ENCODE results near the gene INSYN2A.

INSYN2A gene

DNA sequence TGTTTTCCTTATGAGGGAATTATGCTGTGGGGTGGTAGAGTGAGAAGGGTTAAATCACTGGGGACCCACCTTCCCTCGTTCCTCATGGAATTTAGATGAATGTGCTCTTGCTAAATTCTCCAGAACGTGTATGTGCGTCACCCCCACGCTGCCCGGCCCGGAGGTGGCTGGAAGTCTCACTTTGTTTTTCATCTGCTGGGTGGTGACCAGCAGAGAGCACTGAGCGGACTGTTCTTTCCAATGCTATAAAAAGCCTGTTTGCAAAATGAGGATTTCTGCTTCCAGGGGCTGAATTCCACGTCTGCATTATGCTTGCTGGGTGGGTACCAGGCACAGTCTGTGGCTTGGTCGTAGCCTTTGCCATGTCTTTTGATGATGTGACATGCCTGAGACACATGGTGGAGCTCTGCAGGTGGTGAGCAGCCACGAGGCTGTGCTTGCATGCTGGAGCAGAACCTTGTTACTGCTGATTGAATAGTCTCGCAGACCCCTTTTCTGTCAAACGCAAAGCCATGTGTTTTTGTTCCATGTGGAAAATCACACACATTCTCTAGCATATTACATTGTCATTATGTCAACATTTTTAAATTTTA is 31.9 kb upstream of the INSYN2A start (continued):
- no peak for TF ChIP-seq ZNF8 (CRISPR knock-in tag; IDR thresholded peaks at IDR 0.05)

- no peak for TF ChIP-seq ZFP30 (CRISPR knock-in tag; IDR thresholded peaks at IDR 0.05)
- no peak for TF ChIP-seq ZFP3 (CRISPR knock-in tag; IDR thresholded peaks at IDR 0.05)
- no peak for TF ChIP-seq ISL1 (CRISPR knock-in tag; IDR thresholded peaks at IDR 0.05)
- no peak for TF ChIP-seq ZNF70 (CRISPR knock-in tag; IDR thresholded peaks at IDR 0.05)
- TF ChIP-seq ZC3H10 (CRISPR knock-in tag; IDR thresholded peaks at IDR 0.05), result no peak
- TF ChIP-seq TOX (CRISPR knock-in tag; IDR thresholded peaks at IDR 0.05; ENCODE audit: borderline replicate concordance), result no peak
- TF ChIP-seq POU6F1 (CRISPR knock-in tag; IDR thresholded peaks at IDR 0.05; ENCODE audit: borderline replicate concordance, low read depth), result no peak
- TF ChIP-seq GLIS3 (CRISPR knock-in tag; IDR thresholded peaks at IDR 0.05), result no peak
- no peak for ATAC-seq
These were observed 31.3 kb upstream of the INSYN2A start for GRCh38 chr10:127227663-127228062.

DNA sequence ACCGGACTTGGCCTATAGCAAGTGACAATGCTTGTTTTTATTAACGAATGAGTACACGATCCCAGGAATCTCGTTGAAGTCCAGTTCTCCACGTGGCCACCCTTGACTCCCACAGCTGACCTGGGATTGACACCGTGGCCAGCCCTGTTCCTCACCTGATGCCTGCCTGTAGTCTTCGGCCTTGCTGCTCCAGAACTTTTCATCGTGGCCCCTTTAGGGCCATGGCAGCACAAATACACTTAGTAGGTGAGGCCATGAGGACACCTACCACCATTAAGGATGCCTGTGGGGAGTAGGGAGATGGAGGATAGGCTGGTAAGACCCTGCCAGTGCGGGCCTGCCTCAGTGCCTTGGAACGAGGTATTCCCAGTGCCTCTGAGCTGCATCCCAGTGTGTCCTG is 30.6 kb upstream of the INSYN2A start:
- no peak for ATAC-seq
- TF ChIP-seq ZNF8 (CRISPR knock-in tag; IDR thresholded peaks at IDR 0.05), result no peak
- TF ChIP-seq, protein P1, sequence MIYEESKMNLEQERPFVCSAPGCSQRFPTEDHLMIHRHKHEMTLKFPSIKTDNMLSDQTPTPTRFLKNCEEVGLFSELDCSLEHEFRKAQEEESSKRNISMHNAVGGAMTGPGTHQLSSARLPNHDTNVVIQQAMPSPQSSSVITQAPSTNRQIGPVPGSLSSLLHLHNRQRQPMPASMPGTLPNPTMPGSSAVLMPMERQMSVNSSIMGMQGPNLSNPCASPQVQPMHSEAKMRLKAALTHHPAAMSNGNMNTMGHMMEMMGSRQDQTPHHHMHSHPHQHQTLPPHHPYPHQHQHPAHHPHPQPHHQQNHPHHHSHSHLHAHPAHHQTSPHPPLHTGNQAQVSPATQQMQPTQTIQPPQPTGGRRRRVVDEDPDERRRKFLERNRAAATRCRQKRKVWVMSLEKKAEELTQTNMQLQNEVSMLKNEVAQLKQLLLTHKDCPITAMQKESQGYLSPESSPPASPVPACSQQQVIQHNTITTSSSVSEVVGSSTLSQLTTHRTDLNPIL (CRISPR knock-in tag; IDR thresholded peaks at IDR 0.05; ENCODE audit: low read depth), result no peak
- TF ChIP-seq ZNF565 (CRISPR knock-in tag; conservative IDR thresholded peaks at IDR 0.05; ENCODE audit: low read depth), result no peak
- no peak for TF ChIP-seq BACH2 (CRISPR knock-in tag; IDR thresholded peaks at IDR 0.05; ENCODE audit: borderline replicate concordance)
- no peak for TF ChIP-seq CSRNP3 (CRISPR knock-in tag; IDR thresholded peaks at IDR 0.05)
- no peak for TF ChIP-seq OSR1 (CRISPR knock-in tag; IDR thresholded peaks at IDR 0.05)
- TF ChIP-seq ISL1 (CRISPR knock-in tag; IDR thresholded peaks at IDR 0.05), result no peak
- TF ChIP-seq ZNF70 (CRISPR knock-in tag; IDR thresholded peaks at IDR 0.05), result no peak
- TF ChIP-seq ESRRG (CRISPR knock-in tag; IDR thresholded peaks at IDR 0.05), result no peak
- TF ChIP-seq RARB (CRISPR knock-in tag; IDR thresholded peaks at IDR 0.05), result no peak
- TF ChIP-seq TSHZ2 (CRISPR knock-in tag; IDR thresholded peaks at IDR 0.05), result no peak
- TF ChIP-seq TCF4 (CRISPR knock-in tag; IDR thresholded peaks at IDR 0.05; ENCODE audit: borderline replicate concordance), result no peak
- TF ChIP-seq ARNTL (CRISPR knock-in tag; IDR thresholded peaks at IDR 0.05; ENCODE audit: borderline replicate concordance, low read depth), result no peak
- no peak for TF ChIP-seq SNAI2 (CRISPR knock-in tag; IDR thresholded peaks at IDR 0.05)
- no peak for TF ChIP-seq TOX (CRISPR knock-in tag; IDR thresholded peaks at IDR 0.05; ENCODE audit: borderline replicate concordance)
- TF ChIP-seq PPARA (CRISPR knock-in tag; IDR thresholded peaks at IDR 0.05; ENCODE audit: borderline replicate concordance), result no peak
- TF ChIP-seq ZFP30 (CRISPR knock-in tag; IDR thresholded peaks at IDR 0.05), result no peak

- TF ChIP-seq ZNF565 (CRISPR knock-in tag; conservative IDR thresholded peaks at IDR 0.05; ENCODE audit: low read depth), result no peak
- TF ChIP-seq, protein P1 (CRISPR knock-in tag; IDR thresholded peaks at IDR 0.05; ENCODE audit: low read depth), result no peak
- no peak for TF ChIP-seq POU6F1 (CRISPR knock-in tag; IDR thresholded peaks at IDR 0.05; ENCODE audit: borderline replicate concordance, low read depth)
- no peak for ATAC-seq
These were observed 24.9 kb upstream of the INSYN2A start for GRCh38 chr10:127221281-127221680.
